Mucosa of descending colon (tissue), 3 donors: ENCODE measurements around the gene ANKRD1. TPM values are rescaled to one million over a fixed set of nuclear protein-coding genes. Genes with fewer than 3 reads are reported as not detected.

Experiments
- ATAC-seq: fragments of 200-7000 bp; cut with Tn5 transposase; one replicate; pipeline ENCODE4 v1.9.1; 2020; ENCODE audit warnings: mild to moderate bottlenecking, moderate library complexity
- DNase-seq, 3 donors: peaks; one replicate each; pipeline ENCODE4 v3.0.0-alpha.2; 2020
- H3K36me3 ChIP-seq: fragments of 200-600 bp; one replicate; pipeline ENCODE4 v1.8.0; 2021; ENCODE audit warnings: low read depth, mild to moderate bottlenecking
- H3K4me1 ChIP-seq: fragments of 200-600 bp; one replicate; pipeline ENCODE4 v1.8.0; 2021; ENCODE audit warnings: low read depth, mild to moderate bottlenecking
- H3K4me3 ChIP-seq: fragments of 200-600 bp; one replicate; pipeline ENCODE4 v1.8.0; 2021; ENCODE audit warnings: mild to moderate bottlenecking
- H3K9me3 ChIP-seq: fragments of 200-600 bp; one replicate; pipeline ENCODE4 v1.8.0; 2021; ENCODE audit warnings: mild to moderate bottlenecking
- intact Hi-C, 2 donors: fragments of 100-400 bp; cut with DNase I in 1 of 2; cut with micrococcal nuclease in 1 of 2; formaldehyde crosslinking; loops; one replicate each; pipeline versions ENCODE4 v1.11.0 to v1.11.1; 2022; cut with DNase I, micrococcal nuclease
- long read RNA-seq, 2 donors: library from polyadenylated mRNA; unstranded; transcript quantifications; one replicate each; pipeline ENCODE4 v2.0.0, GENCODE V29; 2019 to 2021
- total RNA-seq, 3 donors: library from RNA; stranded (reverse); fragmentation: NEBNext Ultra II Directional in 2 of 3; extraction: Animal tissue kit (Norgen Biotek cat#: 25700) in 2 of 3; gene quantifications; one replicate each; pipeline versions ENCODE4 v1.2.1 to v1.2.4, GENCODE V29; 2021 to 2023
- TF ChIP-seq, protein P1 (sequence below): fragments of 200-600 bp; IDR thresholded peaks from one replicate; pipeline ENCODE4 v1.8.0; 2022; ENCODE audit warnings: antibody characterized with exemption, mild to moderate bottlenecking
- donor health status: DM: no; HTN: no; CAD: no; lungs with moderate emphysema.
- donor health status: DM: no; HTN: no; CAD: no.
- donor health status: DM: no; HTN: yes; CAD: no.

ANKRD1 gene
- 1 to 10 TPM in 1 of 3 donors, under 1 TPM in 1, not detected in 1; 0.23 to 1.7 TPM for total RNA-seq
- long read RNA-seq, donor 1: 0 reads
- long read RNA-seq, donor 2: 0 reads

- TF ChIP-seq, protein P1, sequence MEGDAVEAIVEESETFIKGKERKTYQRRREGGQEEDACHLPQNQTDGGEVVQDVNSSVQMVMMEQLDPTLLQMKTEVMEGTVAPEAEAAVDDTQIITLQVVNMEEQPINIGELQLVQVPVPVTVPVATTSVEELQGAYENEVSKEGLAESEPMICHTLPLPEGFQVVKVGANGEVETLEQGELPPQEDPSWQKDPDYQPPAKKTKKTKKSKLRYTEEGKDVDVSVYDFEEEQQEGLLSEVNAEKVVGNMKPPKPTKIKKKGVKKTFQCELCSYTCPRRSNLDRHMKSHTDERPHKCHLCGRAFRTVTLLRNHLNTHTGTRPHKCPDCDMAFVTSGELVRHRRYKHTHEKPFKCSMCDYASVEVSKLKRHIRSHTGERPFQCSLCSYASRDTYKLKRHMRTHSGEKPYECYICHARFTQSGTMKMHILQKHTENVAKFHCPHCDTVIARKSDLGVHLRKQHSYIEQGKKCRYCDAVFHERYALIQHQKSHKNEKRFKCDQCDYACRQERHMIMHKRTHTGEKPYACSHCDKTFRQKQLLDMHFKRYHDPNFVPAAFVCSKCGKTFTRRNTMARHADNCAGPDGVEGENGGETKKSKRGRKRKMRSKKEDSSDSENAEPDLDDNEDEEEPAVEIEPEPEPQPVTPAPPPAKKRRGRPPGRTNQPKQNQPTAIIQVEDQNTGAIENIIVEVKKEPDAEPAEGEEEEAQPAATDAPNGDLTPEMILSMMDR: no peak
- DNase-seq (no peak), ATAC-seq (no peak)
- Histone ChIP-seq H3K36me3 (no peaks in the 10 kb centered on the region), H3K9me3 (no peaks in the 10 kb centered on the region), H3K4me1 (no peaks in the 10 kb centered on the region), H3K4me3 (no peak within 1 kb of the TSS)
- intact Hi-C loops: no loop called here
These were observed at the start of gene ANKRD1 for GRCh38 chr10:90920986-90921666. TSS of gene ANKRD1 (minus strand) at chr10:90921087. CDS start at chr10:90921027, 60 bp downstream.

DNA sequence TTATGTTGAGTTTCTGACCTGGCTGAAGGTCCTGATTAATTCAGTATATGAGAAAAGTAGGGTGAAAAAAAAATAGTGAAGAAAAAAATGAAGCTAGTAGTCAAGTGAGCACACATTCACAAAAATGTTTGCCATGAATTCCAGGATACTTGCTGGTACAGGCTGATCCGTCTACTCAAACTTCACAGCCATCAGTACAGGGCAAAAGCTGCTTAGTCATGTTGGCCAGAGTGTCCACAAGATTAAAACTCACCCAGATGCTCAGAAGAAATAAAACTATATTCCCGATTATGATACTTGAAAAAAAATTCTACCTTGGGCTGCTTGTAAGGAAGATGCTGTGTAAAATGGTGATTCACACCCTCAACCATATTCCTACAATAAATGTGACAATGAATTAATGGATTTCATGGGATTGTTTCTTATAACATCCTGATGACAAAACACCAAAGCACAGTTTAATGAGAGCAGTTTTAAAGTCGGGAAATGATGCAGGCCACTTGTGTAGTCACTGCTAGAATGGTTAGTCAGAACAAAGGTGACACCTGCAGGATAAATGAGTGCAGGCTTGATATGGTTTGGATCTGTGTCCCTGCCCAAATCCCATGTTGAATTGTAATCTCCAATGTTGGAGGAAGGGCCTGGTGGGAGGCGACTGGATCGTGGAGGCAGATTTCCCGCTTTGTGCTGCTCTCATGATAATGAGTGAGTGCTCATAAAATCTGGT, 49.2 kb upstream of the ANKRD1 start:
- H3K4me1 ChIP-seq: no peaks in the 10 kb centered on the region
- TF ChIP-seq, protein P1: no peak
- H3K9me3 ChIP-seq: no peaks in the 10 kb centered on the region
- H3K4me3 ChIP-seq: no peak overlapping the region
- no peak for ATAC-seq
- H3K36me3 ChIP-seq: no peaks in the 10 kb centered on the region
- intact Hi-C loops: no loop called here
- no peak for DNase-seq

DNA sequence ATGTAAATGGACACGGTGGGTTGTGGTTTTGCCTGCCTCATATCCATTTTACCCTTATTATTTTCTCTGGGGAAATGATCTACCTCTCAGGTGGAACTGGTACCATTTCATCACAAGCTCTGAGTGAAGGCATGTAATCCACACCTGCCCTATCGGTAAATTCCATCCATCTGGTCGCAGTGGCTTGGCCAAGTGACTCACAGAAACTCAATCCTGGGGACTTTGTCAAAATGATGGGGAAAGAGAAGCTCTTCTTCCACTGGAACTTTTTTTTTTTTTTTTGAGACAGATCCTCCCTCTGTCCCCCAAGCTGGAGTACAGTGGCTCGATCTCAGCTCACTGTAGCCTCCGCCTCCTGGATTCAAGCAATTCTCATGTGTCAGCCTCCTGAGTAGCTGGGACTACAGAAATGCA, 48.2 kb upstream of the ANKRD1 start:
- intact Hi-C loops: no loop called here
- DNase-seq (no peak), ATAC-seq (no peak)
- H3K9me3 ChIP-seq: no peaks in the 10 kb centered on the region
- TF ChIP-seq, protein P1: no peak
- no peaks in the 10 kb centered on the region for H3K4me1 ChIP-seq
- H3K4me3 ChIP-seq: no peak overlapping the region
- no peaks in the 10 kb centered on the region for H3K36me3 ChIP-seq

- intact Hi-C loops: no loop called here
- TF ChIP-seq, protein P1: no peak
- H3K36me3 ChIP-seq: no peaks in the 10 kb centered on the region
- no peaks in the 10 kb centered on the region for H3K9me3 ChIP-seq
- ATAC-seq (peak; percentile 22), DNase-seq (no peak)
- H3K4me1 ChIP-seq: no peaks in the 10 kb centered on the region
- no peak overlapping the region for H3K4me3 ChIP-seq
These were observed 47.6 kb upstream of the ANKRD1 start for GRCh38 chr10:90968328-90969081.

DNA sequence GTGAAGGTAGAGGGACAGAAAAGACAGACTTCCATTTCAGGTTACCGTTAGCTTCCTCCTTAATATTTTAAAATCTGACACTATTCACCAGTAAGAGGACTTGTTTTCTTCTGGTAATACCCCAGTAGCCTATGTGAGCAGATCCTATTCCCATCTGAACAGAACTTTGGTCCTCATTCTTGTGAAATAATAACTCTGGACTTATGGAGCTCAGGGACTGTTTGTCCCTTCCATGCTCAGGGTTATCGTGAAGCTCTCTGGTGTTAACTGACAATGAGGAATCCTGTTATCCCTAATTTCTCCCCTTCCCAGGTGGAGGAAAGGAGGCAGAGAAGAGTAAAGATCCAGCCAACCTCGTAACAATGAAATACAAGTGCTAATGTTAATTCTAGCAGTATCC, 47.0 kb upstream of the ANKRD1 start:
- TF ChIP-seq, protein P1: no peak
- H3K4me1 ChIP-seq: no peaks in the 10 kb centered on the region
- intact Hi-C loops: no loop called here
- ATAC-seq (no peak), DNase-seq (no peak)
- no peak overlapping the region for H3K4me3 ChIP-seq
- no peaks in the 10 kb centered on the region for H3K36me3 ChIP-seq
- no peaks in the 10 kb centered on the region for H3K9me3 ChIP-seq
